GM18511 (cell line): Measurements from ENCODE around the gene PRR5L.
A peak's percentile ranks its signal among the peaks of the same experiment; 100 is the strongest.

Source experiments
- ATAC-seq: cut with Tn5 transposase; IDR thresholded peaks from one replicate; pipeline ENCODE4 v1.9.1; 2021; ENCODE audit warnings: mild to moderate bottlenecking, moderate library complexity; ENCODE audit not compliant: unreplicated experiment

Gene PRR5L

GRCh38 chr11:36375353-36376008 is 79.4 kb downstream of the PRR5L start:
- ATAC-seq = no peak

- ATAC-seq = peak; percentile 2
Measured at GRCh38 chr11:36376009-36376887, 80.2 kb downstream of the PRR5L start.

- ATAC-seq = peak; percentile 58
Measured at GRCh38 chr11:36376888-36377758, 81.0 kb downstream of the PRR5L start.

- peak; percentile 20 for ATAC-seq
Measured at GRCh38 chr11:36377759-36378564, 81.9 kb downstream of the PRR5L start.

- no peak for ATAC-seq
Measured at GRCh38 chr11:36379653-36380052, 83.6 kb downstream of the PRR5L start.

- peak; percentile 31 for ATAC-seq
Measured at GRCh38 chr11:36380296-36381014, 84.4 kb downstream of the PRR5L start.

- peak; percentile 32 for ATAC-seq
Measured at GRCh38 chr11:36381015-36381360, 84.9 kb downstream of the PRR5L start.

- ATAC-seq = no peak
Measured at GRCh38 chr11:36383195-36383594, 87.1 kb downstream of the PRR5L start.

GRCh38 chr11:36385121-36385970 is 89.3 kb downstream of the PRR5L start:
- no peak for ATAC-seq

GRCh38 chr11:36386411-36386810 is 90.3 kb downstream of the PRR5L start:
- no peak for ATAC-seq

GRCh38 chr11:36388071-36388470 is 92.0 kb downstream of the PRR5L start:
- no peak for ATAC-seq

GRCh38 chr11:36388951-36389350 is 92.9 kb downstream of the PRR5L start:
- no peak for ATAC-seq

GRCh38 chr11:36389811-36390210 is 93.7 kb downstream of the PRR5L start:
- no peak for ATAC-seq

GRCh38 chr11:36390963-36391471 is 94.9 kb downstream of the PRR5L start:
- peak; percentile 66 for ATAC-seq

GRCh38 chr11:36392196-36392595 is 96.1 kb downstream of the PRR5L start:
- no peak for ATAC-seq

GRCh38 chr11:36394056-36394455 is 98.0 kb downstream of the PRR5L start:
- ATAC-seq = no peak

- no peak for ATAC-seq
Measured at GRCh38 chr11:36394926-36395325, 98.8 kb downstream of the PRR5L start.

GRCh38 chr11:36395978-36396736 is 100.1 kb downstream of the PRR5L start:
- no peak for ATAC-seq
